Activated naive CD8-positive, alpha-beta T cell (primary cell): Measurements from ENCODE around the gene SDR42E2.
"Not testable (repeated sequence)": the region's sequence is repeated elsewhere in the genome, so short reads cannot be mapped to it uniquely, and the experiment has no call there.

Source experiments
- H3K27ac Mint-ChIP-seq: one replicate; pipeline ENCODE4 v1.8.0; 2021; ENCODE audit warnings: mixed read lengths
- H3K27me3 Mint-ChIP-seq: one replicate; pipeline ENCODE4 v1.8.0; 2021; ENCODE audit warnings: mixed read lengths
- H3K36me3 Mint-ChIP-seq: one replicate; pipeline ENCODE4 v1.8.0; 2021; ENCODE audit warnings: mixed read lengths
- H3K4me1 Mint-ChIP-seq: one replicate; pipeline ENCODE4 v1.8.0; 2021; ENCODE audit warnings: low read depth, mixed read lengths
- H3K4me3 Mint-ChIP-seq: one replicate; pipeline ENCODE4 v1.8.0; 2021; ENCODE audit warnings: mild to moderate bottlenecking, mixed read lengths
- H3K9me3 Mint-ChIP-seq: one replicate; pipeline ENCODE4 v1.8.0; 2021; ENCODE audit warnings: low read depth, mixed read lengths

Gene SDR42E2

DNA sequence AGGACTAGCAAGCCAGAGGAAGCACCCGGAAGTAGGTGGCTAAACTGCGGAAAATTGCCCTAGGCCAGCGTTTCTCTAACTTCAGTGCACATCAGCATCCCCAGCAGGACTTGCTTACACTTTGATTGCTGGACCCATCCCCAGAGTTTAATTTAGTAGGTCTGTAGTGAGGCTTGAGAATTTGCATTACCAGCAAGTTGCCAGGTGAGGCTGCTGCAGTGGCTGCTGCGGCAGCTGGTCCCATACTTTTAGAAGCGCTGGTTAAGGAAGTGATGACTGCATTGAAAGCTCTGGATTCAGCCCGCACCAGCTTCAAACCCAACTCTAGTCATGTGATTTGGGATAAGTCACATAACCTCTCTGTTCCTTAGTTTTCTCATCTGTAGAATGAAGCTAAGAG, 48.0 kb downstream of the SDR42E2 start:
- Mint-ChIP-seq H3K9me3 (no peaks in the 10 kb centered on the region), H3K36me3 (peaks cover 7% of the 10 kb centered on the region), H3K27ac (peak overlapping the region; percentile 34), H3K27me3 (no peaks in the 10 kb centered on the region), H3K4me1 (peaks cover 44% of the 10 kb centered on the region), H3K4me3 (no peak overlapping the region)

DNA sequence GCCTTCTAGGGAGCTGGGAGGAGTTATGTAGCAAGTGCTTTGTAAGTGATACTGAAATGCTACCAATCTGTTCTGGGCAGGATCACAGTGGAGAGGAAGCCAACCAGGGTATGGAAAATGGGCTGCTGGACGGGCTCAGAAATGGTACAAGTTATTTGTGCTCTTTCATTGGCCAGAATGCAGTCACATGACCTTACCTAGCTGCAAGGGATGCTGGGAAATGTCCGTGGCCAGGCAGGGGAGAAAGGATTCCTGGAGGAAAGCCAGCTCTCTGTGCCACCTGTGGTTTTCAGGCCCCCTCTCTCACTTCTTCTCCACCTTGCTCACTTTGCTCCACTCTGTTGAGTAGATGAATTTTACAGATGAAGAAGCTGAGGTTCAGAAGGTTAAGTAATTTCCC, 48.5 kb downstream of the SDR42E2 start:
- H3K27me3 Mint-ChIP-seq, result no peaks in the 10 kb centered on the region
- H3K27ac Mint-ChIP-seq, result peak overlapping the region; percentile 34
- H3K4me1 Mint-ChIP-seq, result peaks cover 42% of the 10 kb centered on the region
- no peak overlapping the region for H3K4me3 Mint-ChIP-seq
- no peaks in the 10 kb centered on the region for H3K9me3 Mint-ChIP-seq
- peaks cover 7% of the 10 kb centered on the region for H3K36me3 Mint-ChIP-seq

DNA sequence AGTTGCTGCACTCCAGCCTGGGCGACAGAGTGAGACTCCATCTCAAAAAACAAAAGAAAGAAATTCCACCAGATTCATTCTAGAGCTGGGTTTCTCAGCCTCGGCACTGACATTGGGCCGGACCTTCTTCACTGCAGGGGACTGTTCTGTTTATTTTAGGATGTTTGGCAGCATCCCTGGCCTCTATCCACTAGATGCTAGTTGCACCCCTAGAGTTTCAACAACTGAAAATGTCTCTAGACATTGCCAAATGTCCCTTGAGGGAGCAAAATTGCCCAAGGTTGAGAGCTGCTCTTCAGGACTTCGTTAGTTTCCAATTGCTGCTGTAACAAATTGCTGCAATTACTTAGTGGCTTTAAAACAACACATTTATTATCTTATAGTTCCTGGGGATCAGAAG, 50.9 kb downstream of the SDR42E2 start:
- peaks cover 34% of the 10 kb centered on the region for H3K4me1 Mint-ChIP-seq
- H3K4me3 Mint-ChIP-seq, result no peak overlapping the region
- peaks cover 7% of the 10 kb centered on the region for H3K36me3 Mint-ChIP-seq
- H3K27ac Mint-ChIP-seq, result no peak overlapping the region
- H3K27me3 Mint-ChIP-seq, result no peaks in the 10 kb centered on the region
- H3K9me3 Mint-ChIP-seq, result no peaks in the 10 kb centered on the region

DNA sequence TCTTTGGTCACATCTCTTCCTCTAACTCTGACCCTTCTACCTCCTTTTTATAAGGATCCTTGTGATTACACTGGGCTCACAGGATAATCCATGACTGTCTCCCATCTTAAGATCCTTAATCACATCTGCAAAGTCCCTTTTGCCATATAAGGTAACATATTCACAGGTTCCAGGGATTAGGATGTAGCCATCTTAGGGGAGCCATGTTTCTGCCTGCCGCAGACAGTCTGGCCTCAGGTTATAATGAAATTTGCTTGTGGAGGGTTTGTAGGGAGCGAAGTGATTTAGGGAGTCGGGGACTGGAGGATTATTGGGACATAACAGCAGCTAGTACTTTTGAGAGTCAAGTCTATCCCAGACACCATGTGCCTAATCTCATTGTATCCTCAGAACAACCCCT, 51.5 kb downstream of the SDR42E2 start:
- H3K9me3 Mint-ChIP-seq, result no peaks in the 10 kb centered on the region
- no peak overlapping the region for H3K4me3 Mint-ChIP-seq
- peaks cover 7% of the 10 kb centered on the region for H3K36me3 Mint-ChIP-seq
- no peak overlapping the region for H3K27ac Mint-ChIP-seq
- peaks cover 29% of the 10 kb centered on the region for H3K4me1 Mint-ChIP-seq
- H3K27me3 Mint-ChIP-seq, result no peaks in the 10 kb centered on the region

DNA sequence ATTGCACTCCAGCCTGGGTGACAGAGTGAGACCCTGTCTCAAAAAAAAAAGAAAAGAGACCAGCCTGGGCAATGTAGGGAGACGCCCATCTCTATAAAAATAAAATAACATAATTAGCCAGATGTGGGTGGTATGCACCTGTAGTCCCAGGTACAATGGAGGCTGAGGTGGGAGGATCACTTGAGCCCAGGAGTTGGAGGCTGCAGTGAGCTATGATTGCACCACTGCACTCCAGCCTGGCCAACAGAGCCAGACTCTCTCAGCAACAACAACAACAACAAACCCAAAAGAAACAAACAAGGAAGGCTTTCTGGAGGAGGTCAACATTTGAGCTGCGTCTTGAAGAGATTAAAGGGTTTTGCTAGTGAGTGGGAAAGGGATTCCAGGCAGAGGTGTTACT, 52.1 kb downstream of the SDR42E2 start:
- Mint-ChIP-seq H3K36me3 (peaks cover 7% of the 10 kb centered on the region), H3K9me3 (no peaks in the 10 kb centered on the region), H3K27me3 (no peaks in the 10 kb centered on the region), H3K4me1 (peaks cover 24% of the 10 kb centered on the region), H3K4me3 (no peak overlapping the region), H3K27ac (no peak overlapping the region)

DNA sequence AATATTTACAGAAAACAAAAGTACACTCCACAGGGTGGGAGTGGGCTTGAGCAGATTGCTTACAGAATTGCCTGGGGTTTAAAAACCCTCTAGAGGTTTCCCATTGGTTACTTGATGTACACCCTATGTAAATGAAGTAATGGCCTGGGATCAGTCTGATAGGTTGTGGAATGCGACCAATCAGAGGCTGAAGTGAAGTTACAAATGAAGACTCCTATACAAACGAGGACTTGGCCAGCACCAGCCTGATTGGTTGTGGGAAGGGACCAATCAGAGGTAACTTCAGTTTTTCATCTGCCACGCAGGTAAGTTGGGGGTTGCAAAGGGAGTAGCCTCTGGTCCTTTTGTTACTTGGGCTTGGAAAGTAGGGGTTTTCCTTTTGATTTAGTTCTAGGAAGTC, 52.6 kb downstream of the SDR42E2 start:
- peaks cover 23% of the 10 kb centered on the region for H3K4me1 Mint-ChIP-seq
- peaks cover 7% of the 10 kb centered on the region for H3K36me3 Mint-ChIP-seq
- no peaks in the 10 kb centered on the region for H3K9me3 Mint-ChIP-seq
- H3K27me3 Mint-ChIP-seq, result no peaks in the 10 kb centered on the region
- H3K4me3 Mint-ChIP-seq, result no peak overlapping the region
- no peak overlapping the region for H3K27ac Mint-ChIP-seq

DNA sequence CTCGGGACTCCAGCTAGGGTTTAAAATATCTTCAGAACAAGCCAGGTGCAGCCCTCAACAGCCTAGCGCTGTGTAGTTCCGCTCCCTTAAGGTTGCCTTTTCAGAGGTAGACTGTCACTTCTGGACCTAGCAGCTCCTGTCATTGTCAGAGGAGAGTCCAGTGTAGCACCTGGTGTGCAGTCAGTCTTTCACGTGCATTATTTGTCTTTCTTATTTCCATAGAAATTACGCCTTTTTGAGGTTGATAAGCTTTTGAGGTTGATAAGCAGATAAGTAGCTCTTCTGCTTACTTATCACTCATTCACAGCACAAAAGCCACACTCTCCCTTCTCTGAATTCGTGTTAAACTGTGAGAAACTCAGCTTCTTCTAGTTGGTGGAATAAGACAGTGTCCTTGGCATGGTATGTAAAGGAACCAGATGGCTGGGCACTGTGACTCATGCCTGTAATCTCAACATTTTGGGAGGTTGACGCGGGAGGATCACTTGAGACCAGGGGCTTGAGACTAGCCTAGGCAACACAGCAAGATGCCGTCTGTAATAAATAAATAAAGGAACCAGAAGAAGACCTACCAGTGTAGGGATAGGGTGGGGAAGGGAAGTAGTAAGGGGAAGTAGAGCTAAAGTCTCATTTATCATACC, 54.0 kb downstream of the SDR42E2 start:
- H3K27me3 Mint-ChIP-seq, result no peaks in the 10 kb centered on the region
- H3K9me3 Mint-ChIP-seq, result no peaks in the 10 kb centered on the region
- H3K27ac Mint-ChIP-seq, result peak overlapping the region; percentile 28
- peaks cover 13% of the 10 kb centered on the region for H3K4me1 Mint-ChIP-seq
- no peak overlapping the region for H3K4me3 Mint-ChIP-seq
- H3K36me3 Mint-ChIP-seq, result peaks cover 4% of the 10 kb centered on the region

DNA sequence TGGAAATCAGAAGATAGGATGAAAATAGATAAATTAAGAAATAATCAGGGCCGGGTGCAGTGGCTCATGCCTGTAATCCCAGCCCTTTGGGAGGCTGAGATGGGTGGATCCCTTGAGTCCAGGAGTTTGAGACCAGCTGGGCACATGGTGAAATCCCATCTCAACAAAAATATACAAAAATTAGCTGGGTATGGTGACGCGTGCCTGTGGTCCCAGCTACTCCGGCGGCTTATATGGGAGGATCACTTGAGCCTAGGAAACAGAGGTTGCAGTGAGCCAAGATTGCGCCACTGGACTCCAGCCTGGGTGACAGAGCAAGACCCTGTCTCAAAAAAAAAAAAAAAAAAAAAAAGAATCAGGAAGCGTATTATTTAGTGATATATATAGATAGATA, 54.5 kb downstream of the SDR42E2 start:
- not testable (repeated sequence) for H3K4me3 Mint-ChIP-seq, H3K36me3 Mint-ChIP-seq
- H3K27ac Mint-ChIP-seq, result peak overlapping the region; percentile 23

DNA sequence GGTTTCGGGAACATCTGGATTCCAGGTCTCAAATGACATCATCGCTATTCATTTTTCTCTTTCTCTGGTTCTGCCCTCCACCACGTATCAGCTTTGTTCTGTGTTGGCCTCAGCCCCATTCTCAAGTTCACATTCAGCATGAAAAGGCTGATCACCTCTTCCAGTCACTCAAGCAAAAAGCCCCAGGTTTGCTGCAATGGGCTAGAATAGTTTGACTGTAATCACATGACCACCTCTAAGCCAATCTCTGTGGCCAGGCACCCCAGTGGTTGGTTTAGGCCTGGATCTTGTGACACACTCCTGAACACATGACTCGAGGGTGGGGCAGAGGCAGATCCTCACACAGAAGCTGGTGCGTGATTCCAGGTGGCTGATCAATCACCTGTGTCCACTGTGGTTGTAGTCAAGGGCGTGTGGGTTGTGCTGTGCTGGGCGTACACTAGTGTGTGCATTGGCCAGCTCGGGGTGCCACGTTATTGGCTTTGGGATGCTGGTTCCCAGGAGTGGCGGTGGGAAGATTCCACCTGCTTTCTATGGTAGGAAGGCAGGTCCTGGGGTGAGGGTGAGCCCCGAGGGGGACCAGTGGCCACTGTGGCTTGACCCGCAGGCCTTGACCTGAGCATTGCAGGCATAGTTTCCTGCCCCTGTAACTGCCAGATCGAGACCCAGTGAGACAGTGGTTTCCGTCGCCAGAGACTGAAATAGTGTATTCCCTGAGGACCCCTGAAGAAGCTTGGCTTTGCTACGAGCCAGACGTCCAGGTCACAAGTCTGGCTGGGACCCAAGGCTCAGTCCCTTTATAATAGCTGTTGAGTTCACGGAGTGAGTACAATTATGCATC, 55.8 kb downstream of the SDR42E2 start:
- Mint-ChIP-seq H3K36me3 (peaks cover 4% of the 10 kb centered on the region), H3K9me3 (no peaks in the 10 kb centered on the region), H3K27ac (no peak overlapping the region), H3K4me1 (peaks cover 11% of the 10 kb centered on the region), H3K4me3 (no peak overlapping the region), H3K27me3 (no peaks in the 10 kb centered on the region)

More for the DNA sequence above, 54.5 kb downstream of the SDR42E2 start:
- H3K27me3 Mint-ChIP-seq, H3K9me3 Mint-ChIP-seq: not testable (repeated sequence)
- peaks cover 11% of the 10 kb centered on the region for H3K4me1 Mint-ChIP-seq

DNA sequence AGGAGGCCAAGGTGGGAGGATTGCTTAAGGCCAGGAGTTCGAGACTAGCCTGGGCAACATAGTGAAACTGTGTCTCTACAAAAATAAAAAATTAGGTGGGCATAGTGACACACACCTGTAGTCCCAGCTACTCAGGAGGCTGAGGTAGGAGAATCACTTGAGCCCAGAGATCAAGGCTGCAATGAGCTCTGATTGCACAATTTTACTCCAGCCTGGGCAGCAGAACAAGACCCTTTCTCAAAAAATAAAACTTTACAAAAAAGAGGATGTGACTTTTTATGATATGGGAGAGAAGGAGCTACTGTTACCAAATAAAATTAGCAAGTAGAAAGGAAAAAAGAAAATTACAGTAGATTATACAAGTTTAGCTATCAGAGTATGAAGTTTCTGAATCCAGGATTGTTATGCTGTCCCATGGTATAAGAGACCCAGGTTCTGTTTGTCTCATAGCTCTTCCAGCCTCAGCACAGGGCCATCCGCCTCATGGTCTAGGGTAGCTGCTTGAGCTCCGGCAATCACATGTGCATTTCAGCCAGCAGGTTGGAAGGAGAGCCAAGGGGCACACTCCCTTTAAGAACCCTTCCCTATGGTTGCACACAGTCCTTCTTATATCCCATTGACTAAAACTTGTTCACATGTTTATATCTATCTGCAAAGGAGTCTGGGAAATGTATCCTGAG, 57.2 kb downstream of the SDR42E2 start:
- peaks cover 2% of the 10 kb centered on the region for H3K36me3 Mint-ChIP-seq
- peaks cover 10% of the 10 kb centered on the region for H3K4me1 Mint-ChIP-seq
- no peak overlapping the region for H3K27ac Mint-ChIP-seq
- H3K9me3 Mint-ChIP-seq, result no peaks in the 10 kb centered on the region
- H3K4me3 Mint-ChIP-seq, result no peak overlapping the region
- no peaks in the 10 kb centered on the region for H3K27me3 Mint-ChIP-seq

DNA sequence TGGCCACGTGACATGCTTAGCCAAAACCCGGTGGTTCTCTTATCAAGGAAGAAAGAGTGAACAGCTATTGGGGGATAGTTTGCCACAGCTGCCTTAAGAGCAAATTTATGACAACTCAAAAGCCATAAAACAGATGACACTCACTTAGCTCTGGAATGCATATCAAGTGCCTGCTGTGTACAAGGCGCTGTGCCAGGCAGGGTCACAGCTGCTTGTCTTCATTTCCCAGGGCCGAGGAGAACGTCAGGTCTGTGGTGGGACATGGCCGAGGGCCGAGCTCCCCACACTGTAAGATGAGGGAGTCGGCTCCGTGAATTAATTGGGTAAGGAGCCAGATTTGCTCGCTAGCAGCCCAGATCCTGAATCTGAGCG, 57.7 kb downstream of the SDR42E2 start:
- Mint-ChIP-seq H3K4me1 (peaks cover 13% of the 10 kb centered on the region), H3K27ac (no peak overlapping the region)

DNA sequence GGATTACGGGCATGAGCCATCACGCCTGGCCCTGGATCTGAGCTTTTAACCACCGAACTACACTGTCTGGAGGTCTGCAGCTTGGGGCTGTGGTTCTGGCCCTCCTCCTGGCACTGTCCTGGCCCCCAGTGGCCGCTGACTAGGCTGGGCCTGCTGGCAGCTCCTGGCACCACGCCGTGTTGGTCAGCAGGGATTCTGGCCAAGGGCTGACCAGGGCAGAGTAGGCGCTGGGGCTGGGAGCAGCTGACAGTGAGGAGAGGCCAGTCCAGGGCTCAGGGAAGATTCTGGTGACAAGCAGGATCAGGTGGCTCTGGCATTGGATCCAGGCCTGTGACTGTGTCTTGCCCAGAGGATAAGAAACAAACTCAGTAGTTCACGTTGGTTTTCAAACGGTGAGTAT, 58.4 kb downstream of the SDR42E2 start:
- H3K9me3 Mint-ChIP-seq, result no peaks in the 10 kb centered on the region
- peaks cover 12% of the 10 kb centered on the region for H3K4me1 Mint-ChIP-seq
- H3K36me3 Mint-ChIP-seq, result peaks cover 4% of the 10 kb centered on the region
- H3K27ac Mint-ChIP-seq, result no peak overlapping the region
- no peaks in the 10 kb centered on the region for H3K27me3 Mint-ChIP-seq
- no peak overlapping the region for H3K4me3 Mint-ChIP-seq

More for the DNA sequence above, 57.7 kb downstream of the SDR42E2 start:
- Mint-ChIP-seq H3K27me3 (no peaks in the 10 kb centered on the region), H3K4me3 (no peak overlapping the region), H3K36me3 (peaks cover 4% of the 10 kb centered on the region), H3K9me3 (no peaks in the 10 kb centered on the region)

DNA sequence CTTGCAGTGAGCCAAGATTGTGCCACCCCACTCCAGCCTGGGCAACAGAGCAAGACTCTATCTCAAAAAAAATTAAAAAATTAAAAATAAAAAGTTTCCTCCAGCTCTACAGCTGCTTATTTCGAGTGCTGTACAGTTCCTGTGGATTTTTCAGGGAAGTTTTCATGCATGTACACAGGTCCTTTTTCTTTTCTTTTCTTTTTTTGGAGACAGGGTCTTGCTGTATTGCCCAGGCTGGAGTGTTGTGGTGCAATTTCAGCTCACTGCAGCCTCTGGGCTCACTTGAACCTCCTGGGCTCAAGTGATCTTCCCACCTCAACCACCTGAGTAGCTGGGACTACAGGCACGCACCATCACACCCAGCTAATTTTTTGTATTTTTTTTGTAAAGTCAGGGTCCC, 59.7 kb downstream of the SDR42E2 start:
- no peaks in the 10 kb centered on the region for H3K27me3 Mint-ChIP-seq
- no peaks in the 10 kb centered on the region for H3K9me3 Mint-ChIP-seq
- peaks cover 8% of the 10 kb centered on the region for H3K4me1 Mint-ChIP-seq
- peaks cover 4% of the 10 kb centered on the region for H3K36me3 Mint-ChIP-seq
- H3K27ac Mint-ChIP-seq, result no peak overlapping the region
- H3K4me3 Mint-ChIP-seq, result no peak overlapping the region

DNA sequence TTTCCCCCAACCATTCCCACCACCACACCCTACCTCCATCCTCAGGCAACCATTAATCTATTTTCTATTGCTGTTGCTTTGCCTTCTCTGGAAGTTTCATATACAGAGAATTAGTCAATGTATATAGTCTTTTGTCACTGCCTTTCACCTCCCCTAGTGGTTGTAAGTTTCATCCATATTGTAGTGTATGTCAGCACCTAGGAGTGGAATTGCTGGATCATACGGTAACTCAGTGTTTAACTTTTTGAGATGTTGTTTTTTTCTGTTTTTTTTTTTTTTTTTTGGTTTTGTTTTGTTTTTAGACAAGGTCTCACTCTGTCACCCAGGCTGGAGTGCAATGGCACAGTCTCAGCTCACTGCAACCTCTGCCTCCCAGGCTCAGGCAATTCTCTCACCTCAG, 60.7 kb downstream of the SDR42E2 start:
- Mint-ChIP-seq H3K9me3 (no peaks in the 10 kb centered on the region), H3K4me1 (peaks cover 8% of the 10 kb centered on the region), H3K36me3 (peaks cover 4% of the 10 kb centered on the region), H3K27me3 (no peaks in the 10 kb centered on the region), H3K4me3 (no peak overlapping the region), H3K27ac (no peak overlapping the region)

DNA sequence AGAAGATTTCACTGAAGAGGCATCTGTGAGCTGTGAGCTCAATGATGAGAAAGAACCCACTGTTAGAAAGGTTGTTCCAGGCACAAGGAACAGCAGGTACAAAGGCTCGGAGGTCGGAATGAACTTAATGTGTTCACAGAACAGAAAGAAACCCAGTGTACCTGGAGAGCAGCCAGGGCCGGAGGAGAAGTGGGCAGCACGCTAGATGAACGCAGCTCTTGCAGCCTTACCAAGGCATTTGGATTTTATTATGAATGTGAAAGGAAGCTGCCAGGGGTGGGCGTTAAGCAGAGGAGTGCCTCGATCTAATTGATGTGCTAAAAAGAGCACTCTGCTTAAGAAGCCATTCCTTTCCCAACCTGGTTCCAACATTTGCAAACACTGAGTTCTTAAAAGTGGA, 62.8 kb downstream of the SDR42E2 start:
- no peaks in the 10 kb centered on the region for H3K9me3 Mint-ChIP-seq
- H3K27ac Mint-ChIP-seq, result no peak overlapping the region
- no peak overlapping the region for H3K4me3 Mint-ChIP-seq
- peaks cover 4% of the 10 kb centered on the region for H3K36me3 Mint-ChIP-seq
- peaks cover 8% of the 10 kb centered on the region for H3K4me1 Mint-ChIP-seq
- no peaks in the 10 kb centered on the region for H3K27me3 Mint-ChIP-seq
